GM19324 (cell line): ENCODE results near the gene KCNIP3.
"Not testable (repeated sequence)": the region's sequence is repeated elsewhere in the genome, so short reads cannot be mapped to it uniquely, and the experiment has no call there.

Experiments used
- ATAC-seq: cut with Tn5 transposase; IDR thresholded peaks from one replicate; pipeline ENCODE4 v1.9.1; 2021; ENCODE audit warnings: mild to moderate bottlenecking, moderate library complexity; ENCODE audit not compliant: unreplicated experiment, low FRiP score

KCNIP3 gene

DNA sequence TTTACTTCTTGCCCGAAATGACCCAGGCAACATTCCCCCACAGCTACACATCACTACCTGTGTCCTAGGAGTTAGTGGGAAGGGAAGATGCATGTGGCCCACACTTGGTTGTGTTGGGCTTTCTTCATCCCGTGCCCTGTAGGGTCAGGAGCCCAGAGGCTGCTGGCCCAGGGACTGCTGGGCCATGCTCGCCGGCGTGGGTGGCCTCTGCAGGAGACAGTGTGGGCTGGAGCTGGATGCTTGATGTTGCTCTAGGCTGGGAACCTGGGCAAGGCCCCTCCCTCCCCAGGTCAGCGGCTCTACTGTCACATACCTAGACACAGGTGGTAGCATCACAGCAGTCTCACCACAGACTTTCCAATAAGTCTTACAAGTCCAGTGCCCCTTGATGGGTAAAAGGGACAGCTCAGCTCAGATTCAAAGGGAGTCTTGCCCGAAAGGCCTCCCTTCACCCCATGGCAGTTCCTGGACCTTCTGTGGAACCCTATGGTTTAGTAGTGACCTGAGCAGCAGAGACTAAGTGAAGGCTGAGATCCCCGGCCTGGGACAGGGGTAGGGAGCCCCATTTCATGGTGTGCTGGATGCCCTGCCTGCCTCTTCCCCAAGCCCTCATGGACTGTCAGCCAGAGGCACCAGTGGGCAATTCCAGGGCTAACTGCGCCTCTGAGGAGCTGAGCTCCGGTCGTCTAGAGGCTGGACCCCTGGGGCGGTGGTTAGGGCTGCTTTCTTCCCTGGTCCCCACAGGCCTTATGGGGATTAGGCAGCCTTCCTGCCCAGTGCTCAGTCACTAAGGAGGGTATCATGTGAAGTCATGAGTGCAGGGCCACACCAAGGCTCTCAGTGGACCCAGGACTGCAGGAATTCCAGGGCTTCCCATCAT lies 59.9 kb downstream of the KCNIP3 start:
- no peak for ATAC-seq

DNA sequence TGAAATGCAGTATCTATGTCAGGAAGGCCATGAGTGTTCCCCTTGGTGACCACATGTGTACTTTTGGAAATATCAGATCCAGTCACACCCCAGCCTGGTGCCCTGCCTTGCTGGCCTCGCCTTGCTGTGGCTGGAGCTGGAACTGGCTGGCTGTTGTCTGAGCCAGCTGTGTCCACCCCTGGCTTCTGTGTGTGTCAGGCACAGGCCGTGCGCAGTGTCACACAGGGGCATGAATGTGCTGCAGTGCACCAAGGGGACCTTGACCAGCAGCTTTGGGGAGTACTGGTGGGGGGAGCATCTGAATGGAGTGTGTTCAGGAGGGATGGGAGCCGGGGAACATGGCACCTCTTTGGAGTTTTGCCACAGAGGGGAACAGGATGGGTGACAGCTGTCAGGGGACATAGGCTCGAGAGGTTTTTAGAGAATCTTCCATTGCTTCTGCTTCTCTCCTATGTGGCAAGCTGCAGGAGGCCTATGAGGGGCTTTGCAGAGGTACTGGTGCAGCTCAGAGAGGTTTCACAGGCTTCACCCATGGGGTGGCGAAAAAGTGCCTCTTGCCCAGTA lies 60.7 kb downstream of the KCNIP3 start:
- ATAC-seq: no peak

DNA sequence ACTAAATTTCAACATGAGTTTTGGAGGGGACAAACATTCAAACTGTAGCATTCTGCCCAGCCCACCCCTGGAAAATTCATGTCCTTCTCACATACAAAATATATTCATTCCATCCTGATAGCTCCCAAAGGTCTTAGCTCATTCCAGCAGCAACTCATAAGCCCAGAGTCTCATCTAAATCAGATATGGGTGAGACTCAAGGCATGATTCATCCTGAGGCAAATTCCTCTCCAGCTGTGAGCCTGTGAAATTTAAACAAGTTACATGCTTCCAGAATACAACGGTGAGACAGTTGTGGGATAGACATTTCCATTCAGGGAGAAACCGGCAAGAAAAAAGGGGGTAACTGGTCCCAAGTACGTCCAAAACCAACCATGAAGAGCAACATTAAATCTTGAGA lies 61.9 kb downstream of the KCNIP3 start:
- ATAC-seq: no peak

DNA sequence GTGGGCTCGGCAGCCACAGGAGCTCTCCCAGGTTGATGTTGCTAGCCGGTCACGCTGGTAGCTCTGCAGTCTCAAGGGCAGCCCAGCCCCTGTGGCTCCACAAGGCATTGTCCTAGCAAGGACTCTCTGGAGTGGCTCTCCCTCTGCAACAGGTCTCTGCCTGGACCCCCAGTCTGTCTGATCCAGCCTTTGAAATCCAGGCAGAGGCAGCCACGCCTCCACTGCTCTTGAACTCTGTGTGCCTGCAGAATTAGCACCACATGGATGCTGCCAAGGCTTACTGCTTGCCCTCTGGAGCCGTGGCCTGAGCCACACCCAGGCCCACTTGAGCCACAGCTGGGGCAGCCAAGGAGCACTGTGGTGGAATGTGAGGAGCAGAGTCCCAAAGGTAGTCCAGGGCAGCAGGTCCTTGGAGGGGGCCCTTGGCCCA lies 62.4 kb downstream of the KCNIP3 start:
- ATAC-seq: no peak

DNA sequence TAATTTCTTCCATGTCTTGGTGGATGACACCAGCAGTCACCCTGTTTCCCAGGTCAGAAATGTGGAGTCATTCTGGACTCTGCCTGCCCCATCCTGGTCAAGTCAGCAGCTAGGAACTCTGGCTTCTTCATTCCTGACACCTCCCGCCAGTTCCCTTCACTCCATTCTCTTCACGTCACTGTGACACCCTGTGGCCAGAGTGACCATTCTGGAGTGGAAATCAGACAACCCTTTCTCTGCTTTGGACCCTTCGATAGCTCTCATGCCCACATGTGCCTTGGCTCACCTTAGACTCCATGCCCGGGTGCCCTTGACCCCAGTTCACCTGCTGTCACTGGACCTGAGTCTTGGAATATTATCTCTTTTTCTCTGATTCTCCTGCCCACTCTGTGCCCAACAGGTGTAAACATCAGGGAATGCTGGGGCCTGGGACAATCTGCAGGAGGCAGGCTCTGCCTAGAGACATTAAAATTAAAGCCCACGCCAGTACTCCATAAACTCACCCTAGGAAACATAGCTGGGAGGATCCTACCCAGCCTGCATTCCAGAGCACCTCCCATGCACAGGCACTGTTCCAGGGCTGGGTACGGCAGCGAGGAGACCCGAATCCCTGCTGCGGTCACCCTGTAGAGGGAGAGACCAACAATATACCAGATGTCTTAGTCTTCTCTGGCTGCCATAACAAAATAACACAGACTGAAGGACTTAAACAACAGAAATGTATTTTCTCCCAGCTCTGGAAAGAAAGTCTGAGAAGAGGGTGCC lies 64.3 kb downstream of the KCNIP3 start:
- ATAC-seq: no peak

DNA sequence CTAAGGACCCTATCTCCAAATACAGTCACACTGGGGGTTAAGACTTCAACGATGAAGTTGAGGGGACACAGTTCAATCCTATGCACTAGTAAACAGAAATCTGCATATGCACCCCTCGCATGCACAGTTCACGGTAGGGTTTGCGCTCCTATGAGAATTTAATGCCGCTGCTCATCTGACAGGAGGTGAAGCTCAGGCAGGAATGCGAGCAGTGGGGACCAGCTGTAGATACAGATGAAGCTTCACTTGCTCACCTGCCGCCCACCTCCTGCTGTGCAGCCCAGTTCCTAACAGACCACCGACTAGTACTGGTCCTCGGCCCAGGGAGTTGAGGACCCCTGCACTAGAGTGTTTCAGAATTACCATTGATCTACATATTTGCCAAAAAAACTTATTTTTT lies 65.3 kb downstream of the KCNIP3 start:
- ATAC-seq: no peak

DNA sequence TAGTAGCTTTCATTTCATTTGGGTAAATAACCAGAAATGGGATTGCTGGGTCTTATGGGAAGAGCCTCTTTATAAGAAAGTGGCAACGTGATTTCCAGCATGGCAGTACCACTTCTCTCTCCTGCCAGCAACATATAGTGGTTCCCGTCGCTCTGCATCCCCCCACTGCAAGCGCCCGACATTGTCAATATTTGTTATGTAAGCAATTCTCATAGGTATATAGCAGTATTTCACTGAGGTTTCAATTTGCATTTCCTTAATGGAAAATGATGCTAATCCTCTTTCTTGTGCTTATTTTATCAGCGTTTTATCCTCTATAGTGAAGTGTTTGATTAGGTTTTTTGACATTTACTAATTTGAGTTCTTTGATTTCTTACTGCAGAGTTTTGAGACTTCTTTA lies 69.4 kb downstream of the KCNIP3 start:
- no peak for ATAC-seq

DNA sequence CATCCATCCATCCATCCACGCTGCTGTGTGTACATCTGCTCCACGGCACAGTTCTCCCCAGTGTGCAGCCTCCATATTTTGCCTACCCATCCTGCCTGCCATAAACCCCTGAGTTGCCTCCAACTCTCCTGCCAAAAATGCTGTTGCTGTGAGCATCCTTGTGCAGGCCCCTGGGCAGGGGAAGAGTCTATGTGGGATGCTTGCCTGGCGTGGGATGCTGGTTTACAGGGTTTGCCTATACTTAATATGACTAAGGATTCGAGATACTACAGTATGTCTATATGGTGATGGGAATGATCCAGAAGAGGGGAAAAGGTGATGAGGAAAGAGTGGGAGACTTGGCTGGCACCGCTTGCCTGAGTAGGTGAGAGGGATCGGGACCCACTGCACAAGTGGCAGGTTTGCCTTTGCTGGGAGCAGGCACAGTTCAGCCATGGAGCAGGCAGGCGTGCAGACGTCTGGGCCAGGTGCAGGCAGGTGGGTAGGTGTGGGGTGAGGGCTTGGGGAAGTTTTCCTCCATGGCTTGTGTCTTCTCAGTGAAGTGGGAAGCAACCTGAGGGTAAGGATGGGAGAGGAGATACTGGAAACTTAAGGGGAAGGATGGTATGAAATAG lies 75.2 kb downstream of the KCNIP3 start:
- no peak for ATAC-seq

DNA sequence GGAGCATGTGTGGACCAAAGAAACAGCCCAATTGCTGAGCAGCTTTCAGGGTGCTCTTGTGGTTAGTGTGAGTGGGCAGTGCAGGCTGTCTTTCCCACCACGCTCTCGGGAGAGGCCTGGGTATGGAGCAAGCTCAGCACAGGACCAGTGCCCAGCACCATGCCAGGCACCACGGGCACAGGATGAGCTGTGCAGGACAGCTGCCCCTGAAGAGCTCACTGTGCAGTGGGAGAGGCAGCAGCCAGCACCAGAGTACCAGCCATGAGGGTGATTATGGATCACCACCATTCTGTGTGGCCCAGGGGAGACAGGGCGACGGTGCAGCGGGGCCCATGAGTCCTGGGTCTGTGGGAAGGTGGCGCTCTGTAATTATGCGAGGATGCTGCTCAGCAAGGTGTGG lies 75.7 kb downstream of the KCNIP3 start:
- ATAC-seq: no peak

DNA sequence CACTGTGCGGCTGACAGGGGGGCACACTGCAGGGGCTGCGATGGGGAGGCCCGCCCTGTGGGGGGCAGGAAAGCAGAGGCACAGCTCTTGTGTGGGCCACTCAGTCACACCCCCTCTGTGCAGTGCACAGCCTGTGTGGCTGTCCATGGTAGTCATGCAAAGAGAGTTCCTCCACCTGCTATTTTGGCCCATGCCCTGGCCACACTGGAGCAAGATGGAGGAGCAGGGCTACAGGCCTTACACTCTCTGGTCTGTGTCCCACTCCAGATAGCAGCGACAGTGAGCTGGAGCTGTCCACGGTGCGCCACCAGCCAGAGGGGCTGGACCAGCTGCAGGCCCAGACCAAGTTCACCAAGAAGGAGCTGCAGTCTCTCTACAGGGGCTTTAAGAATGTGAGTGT lies 76.9 kb downstream of the KCNIP3 start:
- no peak for ATAC-seq

DNA sequence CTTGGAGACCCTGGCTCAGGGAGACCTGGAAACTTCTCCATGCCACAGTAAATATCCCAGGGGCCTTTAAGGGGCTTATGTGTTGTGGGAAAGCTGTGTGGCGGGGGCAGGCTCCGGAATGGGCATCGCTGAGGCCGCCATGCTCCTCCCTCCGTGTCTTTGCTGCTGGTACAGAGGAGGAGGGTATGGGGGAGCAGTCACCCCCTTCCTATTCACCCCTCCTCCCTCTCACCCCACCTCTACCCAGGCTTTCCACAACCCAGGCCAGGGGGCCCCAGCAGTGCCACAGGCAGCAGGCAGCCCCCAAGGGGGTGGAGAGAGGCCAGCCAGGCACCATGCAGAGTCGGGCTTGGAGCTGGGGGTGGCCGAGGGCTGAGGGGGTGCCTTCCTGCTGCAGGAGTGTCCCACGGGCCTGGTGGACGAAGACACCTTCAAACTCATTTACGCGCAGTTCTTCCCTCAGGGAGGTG lies 77.3 kb downstream of the KCNIP3 start:
- no peak for ATAC-seq

DNA sequence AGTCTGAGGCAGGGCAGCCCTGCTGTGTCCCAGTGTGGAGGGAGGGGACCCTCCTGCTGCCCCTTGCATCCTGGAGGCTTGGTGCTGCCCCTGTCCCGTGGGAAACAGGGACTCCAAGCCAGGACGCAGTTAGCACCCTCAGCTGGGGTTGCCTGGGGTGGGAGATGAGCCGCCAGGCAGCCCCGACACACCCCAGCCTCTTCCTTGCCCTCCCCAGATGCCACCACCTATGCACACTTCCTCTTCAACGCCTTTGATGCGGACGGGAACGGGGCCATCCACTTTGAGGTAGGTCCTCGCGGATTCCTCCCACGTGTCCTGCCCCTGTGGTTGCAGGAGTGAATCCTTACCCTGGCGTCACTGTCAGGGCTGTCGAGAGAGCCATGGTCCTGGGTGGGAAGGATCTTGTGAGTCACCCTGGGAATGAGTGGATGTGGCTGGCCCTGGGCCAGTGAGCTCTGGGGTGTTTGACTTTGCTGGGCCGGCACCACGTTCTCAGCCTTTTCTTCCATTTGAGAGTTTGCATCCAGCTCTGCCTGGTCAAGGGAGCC lies 77.8 kb downstream of the KCNIP3 start:
- no peak for ATAC-seq

DNA sequence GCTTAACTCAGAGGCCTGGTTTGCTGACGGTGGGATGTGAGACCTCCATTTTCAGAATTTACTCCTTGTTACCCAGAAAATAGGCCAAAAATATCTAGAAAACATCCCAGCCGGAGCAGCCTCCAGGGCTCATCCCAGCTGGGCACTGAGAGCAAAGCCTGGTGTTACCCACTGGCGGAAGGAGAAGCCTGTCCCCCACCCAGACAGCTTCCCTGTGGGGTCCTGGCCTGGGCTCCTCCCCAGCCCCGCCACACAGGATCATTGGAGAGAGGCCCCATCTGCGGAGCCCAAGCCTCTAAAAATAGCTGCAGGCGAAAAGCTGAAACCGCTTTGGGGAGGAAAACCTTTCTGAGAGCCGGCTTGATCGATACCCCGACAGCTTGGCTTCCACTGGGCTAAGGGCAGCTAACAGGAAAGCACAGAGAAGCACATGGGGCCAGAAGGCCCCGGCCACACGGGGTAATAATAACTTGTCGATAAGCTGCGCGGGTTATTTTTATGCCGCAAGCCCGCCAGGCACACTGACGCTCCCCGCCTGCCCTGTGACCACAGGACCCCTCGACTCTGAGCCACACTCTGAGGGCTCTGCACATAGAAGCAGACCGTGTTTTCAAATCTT lies 78.5 kb downstream of the KCNIP3 start:
- no peak for ATAC-seq

DNA sequence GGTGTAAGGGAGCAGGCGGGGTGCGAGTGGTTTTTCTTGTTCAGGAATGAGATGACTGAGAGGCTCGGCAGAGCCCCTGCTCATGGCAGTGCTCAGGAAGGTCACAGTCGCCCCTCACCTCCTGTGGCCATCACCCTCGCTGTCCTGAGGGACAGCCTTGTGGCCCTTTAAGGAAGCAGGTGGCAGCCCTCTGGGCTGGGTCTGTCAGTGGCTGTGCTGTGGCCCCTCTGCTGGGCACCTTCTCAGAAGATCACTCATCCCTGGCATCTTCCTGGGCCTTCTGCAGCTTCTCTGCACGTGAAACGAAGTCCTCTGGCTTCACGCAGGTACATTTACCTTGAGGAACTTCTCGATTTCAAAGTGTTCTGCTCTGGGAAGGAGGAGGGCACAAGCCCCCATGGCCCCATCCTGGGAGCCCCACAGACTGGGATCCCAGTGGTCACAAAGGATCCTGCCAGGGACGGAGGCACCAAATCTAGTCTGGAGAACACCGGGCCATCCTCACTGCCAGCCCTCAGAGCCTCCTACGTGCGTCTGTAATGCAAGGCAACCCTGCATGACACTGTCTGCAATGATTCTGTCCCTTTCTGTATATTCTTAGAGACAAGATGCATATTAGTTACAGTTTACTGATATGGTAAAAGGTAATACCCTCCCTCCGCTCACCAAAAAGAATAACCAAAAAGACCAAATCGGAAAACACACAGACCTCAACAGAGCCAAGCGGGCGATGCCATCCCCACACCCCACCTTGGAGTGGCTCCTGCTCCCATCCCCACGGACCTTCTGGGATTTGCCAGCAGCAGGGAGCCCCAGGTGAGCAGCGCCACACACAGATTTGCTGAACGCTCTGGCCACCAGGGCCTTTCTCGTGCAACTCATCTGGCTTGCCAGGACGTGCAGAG lies 79.4 kb downstream of the KCNIP3 start:
- ATAC-seq: no peak

DNA sequence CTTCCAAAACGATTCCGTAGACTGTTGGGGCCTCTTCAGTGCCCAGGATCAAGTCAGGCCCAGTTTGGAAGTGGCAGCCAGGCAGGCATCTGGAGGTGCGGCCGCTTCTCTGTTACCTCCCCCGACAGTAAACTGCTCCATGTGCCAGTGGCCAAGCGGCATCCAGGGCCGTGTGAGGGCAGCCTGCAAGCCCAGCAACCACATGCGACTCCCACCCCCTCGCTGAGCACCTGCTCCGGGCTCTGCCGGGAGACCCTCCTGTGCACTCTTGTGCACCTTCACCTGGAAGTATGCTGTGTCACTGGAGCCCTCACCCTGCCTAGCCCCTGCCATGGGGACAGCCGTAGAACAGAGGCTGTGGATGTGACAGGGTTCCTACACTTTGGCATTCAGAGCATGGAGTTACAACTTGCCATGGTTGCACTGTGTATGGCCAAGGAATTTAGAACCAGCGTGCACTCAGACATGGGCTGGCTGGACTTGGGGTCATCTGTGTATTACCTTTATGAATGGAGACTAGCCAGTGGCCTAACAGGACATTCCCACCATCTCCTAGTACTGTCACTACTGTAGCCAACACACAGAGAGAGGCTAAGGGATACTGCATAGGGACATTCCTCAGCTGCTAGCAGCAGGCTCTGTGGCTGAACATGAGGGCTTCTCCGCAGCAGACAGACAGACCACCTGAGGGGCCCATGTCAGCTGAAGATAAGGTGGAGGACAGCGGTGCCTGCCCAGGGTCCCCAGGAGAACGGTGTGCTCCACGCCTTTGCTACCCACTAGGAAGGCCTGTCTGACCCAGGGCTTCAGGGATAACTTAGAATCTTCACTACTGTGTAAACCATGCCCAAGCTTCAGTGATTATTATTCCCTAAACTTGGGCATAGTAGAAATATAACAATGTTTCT lies 80.3 kb downstream of the KCNIP3 start:
- ATAC-seq: no peak

DNA sequence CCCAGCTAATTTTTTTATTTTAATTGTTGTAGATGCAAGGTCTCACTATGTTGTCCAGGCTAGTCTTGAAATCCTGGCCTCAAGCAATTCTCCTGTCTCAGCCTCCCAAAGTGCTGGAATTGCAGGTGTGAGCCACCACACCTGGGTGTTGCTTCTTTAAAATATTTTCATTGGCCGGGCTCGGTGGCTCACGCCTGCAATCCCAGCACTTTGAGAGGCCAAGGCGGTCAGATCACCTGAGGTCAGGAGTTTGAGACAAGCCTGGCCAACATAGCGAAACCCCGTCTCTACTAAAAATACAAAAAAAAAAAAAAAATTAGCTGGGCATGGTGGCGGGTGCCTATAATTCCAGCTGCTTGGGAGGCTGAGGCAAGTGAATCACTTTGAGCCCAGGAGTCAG lies 81.1 kb downstream of the KCNIP3 start:
- ATAC-seq: not testable (repeated sequence)

DNA sequence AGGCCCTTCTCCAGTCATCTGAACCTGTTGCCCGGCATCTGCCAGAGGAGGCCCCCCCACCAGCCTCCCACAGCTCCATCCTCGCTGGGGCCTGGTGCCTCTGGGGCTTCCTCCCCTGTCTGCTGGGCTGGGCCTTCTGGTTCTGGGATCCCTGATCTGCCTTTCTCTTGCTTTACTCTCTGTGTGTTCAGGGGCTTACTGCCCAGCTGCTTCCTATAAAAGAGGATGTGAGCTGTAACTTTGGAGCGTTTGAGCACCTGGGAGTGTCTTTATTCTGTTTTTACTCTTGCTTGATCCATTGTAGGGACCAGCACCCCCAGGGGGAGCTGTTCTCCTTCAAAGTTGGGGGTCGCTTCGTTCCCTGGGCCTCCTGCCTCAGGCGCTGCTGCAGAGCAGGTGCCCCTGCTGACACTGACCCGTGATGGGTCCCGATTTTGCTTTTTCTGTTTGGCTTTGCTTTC lies 82.3 kb downstream of the KCNIP3 start:
- ATAC-seq: no peak

DNA sequence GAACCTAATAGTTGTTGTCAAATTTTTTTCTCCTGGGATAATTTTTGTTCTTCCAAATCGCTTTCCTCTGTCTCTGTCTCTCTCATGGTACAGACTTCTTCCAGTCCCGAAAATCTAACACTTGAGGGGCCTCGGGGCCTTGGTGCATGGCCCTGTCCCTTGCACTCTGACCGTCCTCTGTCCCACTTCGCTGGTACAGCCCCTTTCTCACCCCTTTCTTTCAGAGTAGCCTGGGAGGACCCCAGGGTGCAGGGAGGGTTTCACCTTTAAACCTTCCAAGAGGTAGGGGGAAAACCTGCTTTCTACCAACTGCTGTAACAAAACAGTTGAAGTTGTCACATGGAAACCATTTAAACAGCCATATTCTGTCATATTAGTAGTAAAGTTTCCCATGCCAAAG lies 83.1 kb downstream of the KCNIP3 start:
- ATAC-seq: no peak
